Caco-2 (cell line): ENCODE measurements around the gene BBX. TPM values are rescaled to one million over a fixed set of nuclear protein-coding genes. Genes with fewer than 3 reads are reported as not detected.

Source experiments
- BruUV-seq: library from RNA; stranded (reverse); fragments of 400-500 nt; replicated peaks from 2 replicates; lab custom pipeline; 2021; lab: Mats Ljungman, UMichigan
- CTCF ChIA-PET: fragments of 300-600 bp; sonication (Branson Sonifier 250); formaldehyde crosslinking; loops from one replicate; lab custom pipeline; 2022; ENCODE audit warnings: antibody characterized with exemption; lab: Charles Lee
- POLR2A ChIA-PET: fragments of 300-600 bp; sonication (Branson Sonifier 250); formaldehyde crosslinking; loops from one replicate; lab custom pipeline; 2022; ENCODE audit warnings: antibody characterized with exemption; lab: Charles Lee
- DNase-seq, 2 experiments: peaks; one replicate each; pipeline versions ENCODE4 v3.0.0 to v3.0.0-alpha.2; 2020 to 2022
- H3K27me3 ChIP-seq: replicated peaks from 2 replicates; pipeline ENCODE4 v1.6.0; 2011; ENCODE audit warnings: low read length; ENCODE audit not compliant: control insufficient read depth, insufficient read depth
- H3K36me3 ChIP-seq: 2 replicates; pipeline ENCODE4 v1.5.1; 2011; ENCODE audit warnings: low read length; ENCODE audit not compliant: control insufficient read depth, insufficient read depth
- H3K4me1 ChIP-seq: fragments of 250-450 bp; sonication (Bioruptor Pico); 2 replicates; pipeline ENCODE4 v1.5.1; 2020; ENCODE audit warnings: mild to moderate bottlenecking
- H3K4me3 ChIP-seq: 2 replicates; pipeline ENCODE4 v1.5.1; 2011; ENCODE audit warnings: low read depth, mild to moderate bottlenecking, control low read depth, low read length
- H3K9me3 ChIP-seq: fragments of 250-450 bp; sonication (Bioruptor Pico); 2 replicates; pipeline ENCODE4 v1.5.1; 2020; ENCODE audit warnings: mild to moderate bottlenecking, moderate library complexity
- H3K27ac Mint-ChIP-seq: one replicate; pipeline ENCODE4 v1.8.0; 2022; ENCODE audit warnings: mixed read lengths; ENCODE audit not compliant: unreplicated experiment
- H3K27me3 Mint-ChIP-seq: one replicate; pipeline ENCODE4 v1.8.0; 2022; ENCODE audit warnings: mixed read lengths; ENCODE audit not compliant: insufficient read depth, unreplicated experiment
- H3K36me3 Mint-ChIP-seq: one replicate; pipeline ENCODE4 v1.8.0; 2022; ENCODE audit warnings: mild to moderate bottlenecking, mixed read lengths; ENCODE audit not compliant: insufficient read depth, unreplicated experiment
- H3K4me1 Mint-ChIP-seq: one replicate; pipeline ENCODE4 v1.8.0; 2022; ENCODE audit warnings: low read depth, mixed read lengths; ENCODE audit not compliant: unreplicated experiment
- H3K4me3 Mint-ChIP-seq: one replicate; pipeline ENCODE4 v1.8.0; 2022; ENCODE audit warnings: mild to moderate bottlenecking, moderate library complexity, mixed read lengths; ENCODE audit not compliant: unreplicated experiment
- H3K9me3 Mint-ChIP-seq: one replicate; pipeline ENCODE4 v1.8.0; 2022; ENCODE audit warnings: mixed read lengths; ENCODE audit not compliant: unreplicated experiment
- intact Hi-C: fragments of 100-400 bp; cut with micrococcal nuclease; formaldehyde crosslinking; loops from one replicate; pipeline ENCODE4 v1.10.0; 2022; ENCODE audit not compliant: unreplicated experiment
- total RNA-seq: library from RNA; stranded (reverse); gene quantifications from 2 replicates; pipeline ENCODE4 v1.2.3, GENCODE V29; 2022
- TF ChIP-seq, protein P1 (sequence below), 2 experiments: fragments of 200-600 bp in 1 of 2; IDR thresholded peaks; 1 replicate in 1 of 2; 2 replicates in 1 of 2; pipeline versions ENCODE4 v1.5.1 to v1.8.0; 2011 to 2022; ENCODE audit warnings: antibody characterized with exemption in 1 of 2, control low read depth in 1 of 2, inconsistent platforms in 1 of 2, low read depth in 1 of 2, low read length in 1 of 2, mild to moderate bottlenecking in 1 of 2, moderate library complexity in 1 of 2; ENCODE audit not compliant: insufficient read depth in 1 of 2, severe bottlenecking in 1 of 2, unreplicated experiment in 1 of 2

Gene BBX
- total RNA-seq, 1 experiment from 2014 or later: 2.6 TPM

DNA sequence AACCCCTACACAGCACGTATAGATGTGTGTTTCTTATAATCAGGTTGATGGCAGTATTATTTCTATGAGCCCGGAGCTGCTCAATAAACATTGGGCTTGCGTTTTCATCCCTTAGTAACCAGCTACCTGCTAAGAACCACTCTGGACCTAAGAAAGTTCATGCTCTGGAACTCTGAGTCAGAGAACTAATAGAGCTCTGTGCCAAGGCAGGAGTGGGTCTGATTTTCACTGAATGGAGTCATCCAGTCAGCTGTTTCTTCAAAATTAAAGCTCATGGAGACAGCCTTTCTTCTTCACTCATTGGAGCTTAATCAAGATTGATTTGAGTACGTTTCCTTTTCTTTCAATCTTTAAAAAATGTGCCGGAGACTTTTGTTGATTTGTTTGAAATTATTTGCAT is 145.7 kb downstream of the BBX start:
- no peak overlapping the region for H3K4me3 ChIP-seq
- no peaks in the 10 kb centered on the region for H3K9me3 ChIP-seq
- Mint-ChIP-seq H3K4me3 (no peak overlapping the region), H3K27ac (no peak overlapping the region), H3K9me3 (no peaks in the 10 kb centered on the region), H3K4me1 (peaks cover 5% of the 10 kb centered on the region), H3K36me3 (no peaks in the 10 kb centered on the region), H3K27me3 (peaks cover 3% of the 10 kb centered on the region)
- DNase-seq: no peak
- TF ChIP-seq, protein P1, sequence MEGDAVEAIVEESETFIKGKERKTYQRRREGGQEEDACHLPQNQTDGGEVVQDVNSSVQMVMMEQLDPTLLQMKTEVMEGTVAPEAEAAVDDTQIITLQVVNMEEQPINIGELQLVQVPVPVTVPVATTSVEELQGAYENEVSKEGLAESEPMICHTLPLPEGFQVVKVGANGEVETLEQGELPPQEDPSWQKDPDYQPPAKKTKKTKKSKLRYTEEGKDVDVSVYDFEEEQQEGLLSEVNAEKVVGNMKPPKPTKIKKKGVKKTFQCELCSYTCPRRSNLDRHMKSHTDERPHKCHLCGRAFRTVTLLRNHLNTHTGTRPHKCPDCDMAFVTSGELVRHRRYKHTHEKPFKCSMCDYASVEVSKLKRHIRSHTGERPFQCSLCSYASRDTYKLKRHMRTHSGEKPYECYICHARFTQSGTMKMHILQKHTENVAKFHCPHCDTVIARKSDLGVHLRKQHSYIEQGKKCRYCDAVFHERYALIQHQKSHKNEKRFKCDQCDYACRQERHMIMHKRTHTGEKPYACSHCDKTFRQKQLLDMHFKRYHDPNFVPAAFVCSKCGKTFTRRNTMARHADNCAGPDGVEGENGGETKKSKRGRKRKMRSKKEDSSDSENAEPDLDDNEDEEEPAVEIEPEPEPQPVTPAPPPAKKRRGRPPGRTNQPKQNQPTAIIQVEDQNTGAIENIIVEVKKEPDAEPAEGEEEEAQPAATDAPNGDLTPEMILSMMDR (IDR thresholded peaks at IDR 0.05; ENCODE audit: insufficient read depth in 1 of 2, low read depth in 1 of 2, low read length in 1 of 2, severe bottlenecking in 1 of 2, unreplicated experiment in 1 of 2): no peak
- ChIA-PET POLR2A (no interaction called here), CTCF (no interaction called here)
- no peaks in the 10 kb centered on the region for H3K27me3 ChIP-seq
- BruUV-seq: no TSS peak
- intact Hi-C loops: no loop called here
- H3K4me1 ChIP-seq: no peaks in the 10 kb centered on the region
- no peaks in the 10 kb centered on the region for H3K36me3 ChIP-seq

DNA sequence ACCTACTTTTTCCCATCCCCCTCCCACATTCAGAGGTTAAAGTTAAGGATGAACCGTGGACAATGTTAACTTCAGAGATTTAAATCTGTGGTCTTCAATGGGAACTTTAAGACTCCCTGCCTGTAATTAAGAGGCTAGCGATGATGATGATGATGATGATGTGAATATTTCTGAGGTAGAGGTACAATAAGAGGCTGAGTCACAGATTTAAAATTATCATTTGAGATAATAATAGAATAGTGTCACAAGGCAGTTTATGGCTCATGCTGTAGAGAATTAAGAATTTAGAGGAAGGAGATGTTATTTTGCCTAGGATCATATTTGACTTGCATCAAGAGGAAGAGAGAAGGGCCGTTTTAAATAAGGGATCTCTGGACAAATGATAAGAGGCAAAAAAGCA is 146.2 kb downstream of the BBX start:
- H3K27me3 Mint-ChIP-seq: peaks cover 4% of the 10 kb centered on the region
- no TSS peak for BruUV-seq
- H3K4me1 Mint-ChIP-seq: peaks cover 5% of the 10 kb centered on the region
- TF ChIP-seq, protein P1 (IDR thresholded peaks at IDR 0.05; ENCODE audit: insufficient read depth in 1 of 2, low read depth in 1 of 2, low read length in 1 of 2, severe bottlenecking in 1 of 2, unreplicated experiment in 1 of 2): no peak
- no peak overlapping the region for H3K4me3 Mint-ChIP-seq
- CTCF ChIA-PET: no interaction called here
- H3K9me3 ChIP-seq: no peaks in the 10 kb centered on the region
- DNase-seq: no peak
- H3K27ac Mint-ChIP-seq: no peak overlapping the region
- no peaks in the 10 kb centered on the region for H3K36me3 ChIP-seq
- POLR2A ChIA-PET: no interaction called here
- no peaks in the 10 kb centered on the region for H3K36me3 Mint-ChIP-seq
- intact Hi-C loops: no loop called here
- H3K27me3 ChIP-seq: no peaks in the 10 kb centered on the region
- H3K9me3 Mint-ChIP-seq: no peaks in the 10 kb centered on the region
- no peaks in the 10 kb centered on the region for H3K4me1 ChIP-seq
- no peak overlapping the region for H3K4me3 ChIP-seq

DNA sequence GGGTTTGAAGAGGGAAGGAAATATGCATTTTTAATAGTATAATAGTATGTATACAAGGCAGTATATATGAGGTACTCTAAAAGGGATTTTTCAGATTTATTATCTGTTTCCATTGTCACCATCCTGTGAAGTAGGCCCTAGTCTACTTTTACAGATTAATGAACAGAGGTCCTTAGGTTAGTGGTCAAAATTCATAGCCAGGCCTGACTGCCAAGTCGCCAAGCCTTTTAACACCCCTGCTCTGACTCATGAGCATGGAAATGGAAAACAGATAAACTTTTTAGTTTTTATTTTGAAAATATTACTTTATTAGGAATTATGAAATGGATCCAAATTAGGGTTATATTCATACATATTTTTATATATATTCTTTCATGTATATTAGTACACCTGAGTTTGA is 146.9 kb downstream of the BBX start:
- H3K27ac Mint-ChIP-seq: no peak overlapping the region
- H3K9me3 Mint-ChIP-seq: no peaks in the 10 kb centered on the region
- H3K36me3 ChIP-seq: no peaks in the 10 kb centered on the region
- peaks cover 4% of the 10 kb centered on the region for H3K4me1 Mint-ChIP-seq
- no peak overlapping the region for H3K4me3 Mint-ChIP-seq
- CTCF ChIA-PET: no interaction called here
- no peak overlapping the region for H3K4me3 ChIP-seq
- TF ChIP-seq, protein P1 (IDR thresholded peaks at IDR 0.05; ENCODE audit: insufficient read depth in 1 of 2, low read depth in 1 of 2, low read length in 1 of 2, severe bottlenecking in 1 of 2, unreplicated experiment in 1 of 2): no peak
- DNase-seq: no peak
- H3K36me3 Mint-ChIP-seq: no peaks in the 10 kb centered on the region
- H3K27me3 Mint-ChIP-seq: peaks cover 5% of the 10 kb centered on the region
- no peaks in the 10 kb centered on the region for H3K27me3 ChIP-seq
- POLR2A ChIA-PET: no interaction called here
- H3K9me3 ChIP-seq: no peaks in the 10 kb centered on the region
- intact Hi-C loops: loop anchor here (10.0 kb wide), 2 partner anchors 255 to 805 kb away; no protein-coding TSS in a partner anchor
- BruUV-seq: no TSS peak
- H3K4me1 ChIP-seq: no peaks in the 10 kb centered on the region
